Measurements from ENCODE around the gene C5AR1. TPM values are rescaled to one million over a fixed set of nuclear protein-coding genes. Genes with fewer than 3 reads are reported as not detected.
A peak's percentile ranks its signal among the peaks of the same experiment; 100 is the strongest.
"Not testable (repeated sequence)": the region's sequence is repeated elsewhere in the genome, so short reads cannot be mapped to it uniquely, and the experiment has no call there.

C5AR1 gene
- polyA plus RNA-seq, 4 donors = 0.67 to 8.6 (median 1.6) TPM

- DNase-seq = no peak
- peaks cover 0 to 3% (median 0%) of the 10 kb centered on the region in 3 donors for H3K27me3 ChIP-seq (ENCODE audit: control insufficient read depth in 3 of 3, insufficient read depth in 3 of 3, low read length in 3 of 3)
- no peak for FAIRE-seq
- H3K9me3 ChIP-seq (ENCODE audit: control insufficient read depth in 2 of 2, insufficient read depth in 1 of 2, low read depth in 1 of 2, low read length in 1 of 2) = no peaks in the 10 kb centered on the region
- H3K4me1 ChIP-seq (ENCODE audit: control insufficient read depth in 3 of 3, insufficient read depth in 2 of 3, low read depth in 1 of 3, low read length in 2 of 3) = peaks cover 0 to 5% (median 0%) of the 10 kb centered on the region in 3 donors
- WGBS, 3 donors = 74 to 86% (median 86%) methylated on average over 6 of the region's 6 CpGs
- no peak overlapping the region for H3K4me3 ChIP-seq (ENCODE audit: low read depth in 1 of 3, low read length in 3 of 3)
- no peaks in the 10 kb centered on the region for H3K36me3 ChIP-seq (ENCODE audit: control insufficient read depth in 3 of 3, insufficient read depth in 2 of 3, low read depth in 1 of 3, low read length in 3 of 3)
- peak overlapping the region in 1 of 3 donors; percentile 80 for H3K27ac ChIP-seq (ENCODE audit: low read depth in 1 of 3, low read length in 2 of 3)
These were observed 21.8 kb downstream of the C5AR1 start for GRCh38 chr19:47331490-47331889.

- no peaks in the 10 kb centered on the region for H3K36me3 ChIP-seq (ENCODE audit: control insufficient read depth in 3 of 3, insufficient read depth in 2 of 3, low read depth in 1 of 3, low read length in 3 of 3)
- peaks cover 0 to 3% (median 0%) of the 10 kb centered on the region in 3 donors for H3K27me3 ChIP-seq (ENCODE audit: control insufficient read depth in 3 of 3, insufficient read depth in 3 of 3, low read length in 3 of 3)
- FAIRE-seq = no peak
- DNase-seq = no peak
- peak within 1 kb of the TSS in 1 of 3 donors; percentile 80 for H3K27ac ChIP-seq (ENCODE audit: low read depth in 1 of 3, low read length in 2 of 3)
- 45 to 53% (median 52%) methylated on average over 18 of the region's 18 CpGs for WGBS, 3 donors
- peaks cover 0 to 5% (median 0%) of the 10 kb centered on the region in 3 donors for H3K4me1 ChIP-seq (ENCODE audit: control insufficient read depth in 3 of 3, insufficient read depth in 2 of 3, low read depth in 1 of 3, low read length in 2 of 3)
- no peaks in the 10 kb centered on the region for H3K9me3 ChIP-seq (ENCODE audit: control insufficient read depth in 2 of 2, insufficient read depth in 1 of 2, low read depth in 1 of 2, low read length in 1 of 2)
- no peak within 1 kb of the TSS for H3K4me3 ChIP-seq (ENCODE audit: low read depth in 1 of 3, low read length in 3 of 3)
These were observed 22.4 kb downstream of the C5AR1 start, which contains the start of gene C5AR2 for GRCh38 chr19:47331931-47332547. Gene C5AR2, plus strand, starts transcription at chr19:47332175. Its CDS starts 8,625 bp downstream, at chr19:47340800.

- not testable (repeated sequence) for H3K36me3 ChIP-seq (ENCODE audit: control insufficient read depth in 3 of 3, insufficient read depth in 2 of 3, low read depth in 1 of 3, low read length in 3 of 3); H3K9me3 ChIP-seq (ENCODE audit: control insufficient read depth in 2 of 2, insufficient read depth in 1 of 2, low read depth in 1 of 2, low read length in 1 of 2); H3K4me1 ChIP-seq (ENCODE audit: control insufficient read depth in 3 of 3, insufficient read depth in 2 of 3, low read depth in 1 of 3, low read length in 2 of 3); H3K27me3 ChIP-seq (ENCODE audit: control insufficient read depth in 3 of 3, insufficient read depth in 3 of 3, low read length in 3 of 3); FAIRE-seq; H3K27ac ChIP-seq (ENCODE audit: low read depth in 1 of 3, low read length in 2 of 3); H3K4me3 ChIP-seq (ENCODE audit: low read depth in 1 of 3, low read length in 3 of 3); DNase-seq
- WGBS, 3 donors = 64 to 74% (median 69%) methylated on average over 18 of the region's 18 CpGs
These were observed 27.4 kb downstream of the C5AR1 start for GRCh38 chr19:47336765-47337718.

GRCh38 chr19:47339196-47339880 is 29.7 kb downstream of the C5AR1 start:
- Histone ChIP-seq H3K36me3 (ENCODE audit: control insufficient read depth in 3 of 3, insufficient read depth in 2 of 3, low read depth in 1 of 3, low read length in 3 of 3) (no peaks in the 10 kb centered on the region), H3K4me3 (ENCODE audit: low read depth in 1 of 3, low read length in 3 of 3) (no peak overlapping the region), H3K27ac (ENCODE audit: low read depth in 1 of 3, low read length in 2 of 3) (no peak overlapping the region), H3K4me1 (ENCODE audit: control insufficient read depth in 3 of 3, insufficient read depth in 2 of 3, low read depth in 1 of 3, low read length in 2 of 3) (no peaks in the 10 kb centered on the region), H3K9me3 (ENCODE audit: control insufficient read depth in 2 of 2, insufficient read depth in 1 of 2, low read depth in 1 of 2, low read length in 1 of 2) (peaks cover 0 to 2% of the 10 kb centered on the region in 2 donors), H3K27me3 (ENCODE audit: control insufficient read depth in 3 of 3, insufficient read depth in 3 of 3, low read length in 3 of 3) (no peaks in the 10 kb centered on the region)
- DNase-seq (no peak), FAIRE-seq (no peak)
- WGBS, 3 donors = 64 to 81% (median 70%) methylated on average over 10 of the region's 10 CpGs

GRCh38 chr19:47340477-47341208 is 31.0 kb downstream of the C5AR1 start:
- no peaks in the 10 kb centered on the region for H3K36me3 ChIP-seq (ENCODE audit: control insufficient read depth in 3 of 3, insufficient read depth in 2 of 3, low read depth in 1 of 3, low read length in 3 of 3)
- no peak for DNase-seq
- no peaks in the 10 kb centered on the region for H3K27me3 ChIP-seq (ENCODE audit: control insufficient read depth in 3 of 3, insufficient read depth in 3 of 3, low read length in 3 of 3)
- no peak for FAIRE-seq
- H3K4me1 ChIP-seq (ENCODE audit: control insufficient read depth in 3 of 3, insufficient read depth in 2 of 3, low read depth in 1 of 3, low read length in 2 of 3) = no peaks in the 10 kb centered on the region
- H3K9me3 ChIP-seq (ENCODE audit: control insufficient read depth in 2 of 2, insufficient read depth in 1 of 2, low read depth in 1 of 2, low read length in 1 of 2) = peaks cover 0 to 2% of the 10 kb centered on the region in 2 donors
- H3K27ac ChIP-seq (ENCODE audit: low read depth in 1 of 3, low read length in 2 of 3) = no peak overlapping the region
- 93 to 95% (median 93%) methylated on average over 26 to 29 of the region's 29 CpGs for WGBS, 3 donors
- no peak overlapping the region for H3K4me3 ChIP-seq (ENCODE audit: low read depth in 1 of 3, low read length in 3 of 3)

- H3K4me1 ChIP-seq (ENCODE audit: control insufficient read depth in 3 of 3, insufficient read depth in 2 of 3, low read depth in 1 of 3, low read length in 2 of 3) = no peaks in the 10 kb centered on the region
- H3K27me3 ChIP-seq (ENCODE audit: control insufficient read depth in 3 of 3, insufficient read depth in 3 of 3, low read length in 3 of 3) = no peaks in the 10 kb centered on the region
- FAIRE-seq (no peak), DNase-seq (no peak)
- H3K9me3 ChIP-seq (ENCODE audit: control insufficient read depth in 2 of 2, insufficient read depth in 1 of 2, low read depth in 1 of 2, low read length in 1 of 2) = peaks cover 0 to 2% of the 10 kb centered on the region in 2 donors
- no peak overlapping the region for H3K4me3 ChIP-seq (ENCODE audit: low read depth in 1 of 3, low read length in 3 of 3)
- WGBS, 3 donors = 88 to 98% (median 90%) methylated on average over 4 of the region's 4 CpGs
- no peaks in the 10 kb centered on the region for H3K36me3 ChIP-seq (ENCODE audit: control insufficient read depth in 3 of 3, insufficient read depth in 2 of 3, low read depth in 1 of 3, low read length in 3 of 3)
- H3K27ac ChIP-seq (ENCODE audit: low read depth in 1 of 3, low read length in 2 of 3) = no peak overlapping the region
These were observed 32.1 kb downstream of the C5AR1 start for GRCh38 chr19:47341734-47342133.

- FAIRE-seq (no peak), DNase-seq (no peak)
- Histone ChIP-seq H3K4me1 (ENCODE audit: control insufficient read depth in 3 of 3, insufficient read depth in 2 of 3, low read depth in 1 of 3, low read length in 2 of 3) (no peaks in the 10 kb centered on the region), H3K27me3 (ENCODE audit: control insufficient read depth in 3 of 3, insufficient read depth in 3 of 3, low read length in 3 of 3) (no peaks in the 10 kb centered on the region), H3K4me3 (ENCODE audit: low read depth in 1 of 3, low read length in 3 of 3) (no peak overlapping the region), H3K27ac (ENCODE audit: low read depth in 1 of 3, low read length in 2 of 3) (no peak overlapping the region), H3K36me3 (ENCODE audit: control insufficient read depth in 3 of 3, insufficient read depth in 2 of 3, low read depth in 1 of 3, low read length in 3 of 3) (no peaks in the 10 kb centered on the region), H3K9me3 (ENCODE audit: control insufficient read depth in 2 of 2, insufficient read depth in 1 of 2, low read depth in 1 of 2, low read length in 1 of 2) (peaks cover 0 to 2% of the 10 kb centered on the region in 2 donors)
- 83 to 85% (median 83%) methylated on average over 11 of the region's 11 CpGs for WGBS, 3 donors
These were observed 33.6 kb downstream of the C5AR1 start for GRCh38 chr19:47343194-47343802.

All from small intestine (tissue), 7 donors.